HG02970 (cell line): ENCODE results near the gene SEPTIN5.
"Not testable (repeated sequence)": the region's sequence is repeated elsewhere in the genome, so short reads cannot be mapped to it uniquely, and the experiment has no call there.

ENCODE experiments used
- ATAC-seq: cut with Tn5 transposase; IDR thresholded peaks from one replicate; pipeline ENCODE4 v1.9.1; 2021; ENCODE audit warnings: mild to moderate bottlenecking, moderate library complexity, moderate number of reproducible peaks; ENCODE audit not compliant: unreplicated experiment, low FRiP score

SEPTIN5 gene

DNA sequence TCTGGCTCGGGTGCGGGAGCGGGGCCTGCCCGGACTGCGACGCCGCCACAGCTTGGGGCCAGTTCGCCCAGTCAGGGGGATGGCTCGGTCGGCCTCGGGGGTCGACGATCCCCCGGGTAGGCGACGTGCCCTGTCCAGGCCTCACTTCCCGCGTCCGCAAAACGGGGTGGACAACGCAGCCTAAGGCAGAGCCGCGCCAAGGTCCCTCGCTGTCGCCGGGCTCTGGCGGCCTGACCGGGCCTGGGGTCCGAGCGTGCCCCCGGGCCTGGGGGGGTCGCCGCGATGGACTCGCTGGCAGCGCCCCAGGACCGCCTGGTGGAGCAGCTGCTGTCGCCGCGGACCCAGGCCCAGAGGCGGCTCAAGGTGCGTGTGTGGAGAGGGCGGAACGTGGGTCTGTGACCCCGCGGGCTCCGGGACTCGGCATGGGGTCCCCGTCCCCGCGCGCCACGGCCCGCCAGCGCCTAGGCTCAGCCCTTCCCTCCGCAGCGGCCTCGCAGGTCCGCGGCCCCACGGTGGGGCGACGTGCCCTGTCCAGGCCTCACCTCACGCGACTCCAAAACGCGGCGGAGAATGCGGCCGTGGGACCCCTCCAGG lies 4.2 kb downstream of the SEPTIN5 start:
- ATAC-seq = no peak

DNA sequence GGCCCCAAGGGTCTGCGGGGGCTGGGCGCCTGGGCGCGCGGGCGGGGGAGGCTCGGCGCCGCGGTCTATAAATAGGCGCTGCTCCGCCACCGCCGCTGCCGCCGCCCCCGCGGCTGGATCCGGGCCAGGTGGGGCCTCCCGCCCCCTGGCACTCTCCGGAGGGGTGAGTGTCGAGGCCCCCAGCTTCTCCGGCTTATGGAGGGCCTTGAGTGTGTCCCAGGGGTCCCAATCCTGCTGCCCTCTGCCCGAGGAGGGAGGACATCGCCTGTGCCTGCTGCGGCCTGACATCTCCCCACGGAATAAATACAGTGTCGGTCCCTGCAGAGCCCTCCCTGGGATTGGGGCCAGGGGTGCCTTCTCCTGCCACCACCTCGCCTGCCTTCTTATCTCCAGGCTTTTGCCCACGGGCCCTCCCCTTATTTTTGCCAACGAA lies 4.8 kb downstream of the SEPTIN5 start:
- ATAC-seq = no peak

DNA sequence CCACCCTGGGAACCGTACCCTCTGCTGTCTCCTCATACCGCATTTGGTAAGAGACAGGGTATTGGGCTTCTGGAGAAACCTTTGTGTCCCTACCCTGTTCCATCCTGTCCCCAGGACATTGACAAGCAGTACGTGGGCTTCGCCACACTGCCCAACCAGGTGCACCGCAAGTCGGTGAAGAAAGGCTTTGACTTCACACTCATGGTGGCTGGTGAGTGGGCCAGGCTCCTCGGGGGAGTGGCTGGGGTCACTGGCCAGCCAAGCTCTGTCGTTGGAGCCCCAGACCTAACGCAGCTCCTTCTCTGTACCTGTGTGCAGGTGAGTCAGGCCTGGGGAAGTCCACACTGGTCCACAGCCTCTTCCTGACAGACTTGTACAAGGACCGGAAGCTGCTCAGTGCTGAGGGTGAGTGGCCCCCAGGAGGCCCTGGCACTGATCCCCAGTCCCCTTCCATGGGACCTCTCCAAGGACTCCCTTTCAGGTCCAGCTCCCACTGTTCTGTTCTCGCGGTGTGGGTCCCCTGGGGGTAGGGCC lies 5.3 kb downstream of the SEPTIN5 start:
- no peak for ATAC-seq

DNA sequence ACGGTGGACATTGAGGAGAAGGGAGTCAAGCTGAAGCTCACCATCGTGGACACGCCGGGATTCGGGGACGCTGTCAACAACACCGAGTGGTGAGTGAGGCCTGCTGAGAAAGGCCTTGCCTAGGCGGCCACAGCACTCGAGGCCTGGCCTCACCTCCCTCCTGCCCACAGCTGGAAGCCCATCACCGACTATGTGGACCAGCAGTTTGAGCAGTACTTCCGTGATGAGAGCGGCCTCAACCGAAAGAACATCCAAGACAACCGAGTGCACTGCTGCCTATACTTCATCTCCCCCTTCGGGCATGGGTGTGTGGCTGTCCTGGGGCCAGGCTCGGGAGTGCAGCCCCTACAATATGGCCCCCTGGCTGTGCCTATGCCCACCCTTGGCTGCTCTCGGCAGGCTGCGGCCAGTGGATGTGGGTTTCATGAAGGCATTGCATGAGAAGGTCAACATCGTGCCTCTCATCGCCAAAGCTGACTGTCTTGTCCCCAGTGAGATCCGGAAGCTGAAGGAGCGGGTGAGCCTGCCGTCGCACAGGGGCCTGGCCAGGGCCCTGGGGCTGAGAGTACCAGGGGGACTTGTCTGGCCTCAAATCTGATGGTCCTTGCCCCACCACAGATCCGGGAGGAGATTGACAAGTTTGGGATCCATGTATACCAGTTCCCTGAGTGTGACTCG lies 6.0 kb downstream of the SEPTIN5 start:
- no peak for ATAC-seq

DNA sequence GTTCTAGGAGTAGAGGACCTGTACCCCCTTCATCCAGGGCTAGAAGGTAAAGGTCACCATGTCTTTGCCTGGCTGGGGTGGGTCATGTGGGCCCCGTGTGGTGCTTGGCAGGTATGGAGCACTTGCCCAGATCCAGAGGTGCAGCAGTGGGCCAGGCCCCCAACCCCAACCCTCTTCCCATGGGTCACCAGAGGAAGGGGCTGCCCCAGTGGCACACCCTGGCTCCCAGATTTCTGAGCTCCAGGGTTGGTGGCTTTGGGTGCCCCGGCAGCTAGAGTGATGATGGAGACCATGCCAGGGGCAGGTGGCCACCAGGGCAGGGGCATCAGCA lies 6.7 kb downstream of the SEPTIN5 start:
- no peak for ATAC-seq

DNA sequence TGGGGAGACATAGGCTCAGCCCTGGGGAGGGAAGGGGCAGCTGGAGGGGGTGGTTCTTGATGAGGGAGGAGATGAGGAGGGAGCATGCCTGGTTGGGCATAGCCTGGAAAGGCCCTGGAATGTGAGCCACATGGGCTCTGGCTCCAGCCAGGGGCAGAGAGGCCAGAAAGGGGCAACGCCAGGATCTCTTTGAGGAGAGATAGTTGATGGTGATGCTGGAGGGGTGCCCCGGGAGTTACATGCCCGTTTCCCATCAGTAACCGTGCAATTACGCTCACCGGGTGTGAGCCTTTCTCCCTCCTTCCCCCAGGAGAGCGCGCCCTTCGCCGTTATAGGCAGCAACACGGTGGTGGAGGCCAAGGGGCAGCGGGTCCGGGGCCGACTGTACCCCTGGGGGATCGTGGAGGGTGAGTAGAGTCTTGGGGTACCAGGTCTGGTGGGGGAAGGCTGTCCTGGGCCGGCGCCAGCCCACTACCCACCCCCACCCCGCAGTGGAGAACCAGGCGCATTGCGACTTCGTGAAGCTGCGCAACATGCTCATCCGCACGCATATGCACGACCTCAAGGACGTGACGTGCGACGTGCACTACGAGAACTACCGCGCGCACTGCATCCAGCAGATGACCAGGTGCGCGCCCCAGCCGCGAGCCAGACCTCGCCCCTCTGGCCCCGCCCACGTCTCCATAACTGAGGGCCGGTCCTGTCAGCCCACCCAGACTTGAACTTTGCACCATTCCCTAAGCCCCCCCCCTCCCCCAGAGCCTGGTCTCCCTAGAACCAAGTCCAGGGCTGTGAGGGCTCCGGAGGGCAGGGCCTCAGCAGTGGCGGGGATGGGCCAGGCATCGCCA lies 7.3 kb downstream of the SEPTIN5 start:
- no peak for ATAC-seq

DNA sequence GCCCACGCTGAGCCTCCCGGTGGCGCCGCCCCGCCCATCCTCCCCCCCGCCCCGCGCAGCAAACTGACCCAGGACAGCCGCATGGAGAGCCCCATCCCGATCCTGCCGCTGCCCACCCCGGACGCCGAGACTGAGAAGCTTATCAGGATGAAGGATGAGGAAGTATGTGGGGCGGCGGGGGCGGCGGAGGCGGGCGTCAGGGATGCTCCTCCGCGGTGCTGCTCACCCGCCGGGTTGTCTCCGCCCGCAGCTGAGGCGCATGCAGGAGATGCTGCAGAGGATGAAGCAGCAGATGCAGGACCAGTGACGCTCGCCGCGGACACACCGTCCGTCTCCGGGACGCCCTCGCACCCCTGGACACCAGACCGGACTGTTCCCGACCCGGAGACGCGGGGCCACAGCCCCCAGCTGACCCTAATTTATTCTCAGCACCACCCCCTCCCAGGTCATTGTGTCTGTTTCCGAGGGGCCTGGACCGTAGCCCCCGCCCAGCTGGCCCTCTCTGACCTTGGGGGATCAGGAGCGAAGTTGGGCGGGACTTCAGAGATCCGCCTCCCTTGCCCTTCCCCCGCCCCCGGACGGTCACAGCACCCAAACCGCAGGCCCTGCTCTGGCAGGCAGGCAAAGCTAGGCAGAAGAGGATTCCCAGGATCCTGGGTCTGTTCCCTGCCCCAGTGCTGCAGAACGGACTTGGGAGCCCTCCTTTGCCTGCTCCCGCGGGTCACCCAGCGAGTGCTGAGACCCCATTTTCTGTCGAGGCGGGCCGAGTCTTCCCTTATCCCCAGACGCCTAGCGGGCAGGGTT lies 8.1 kb downstream of the SEPTIN5 start:
- ATAC-seq = no peak

DNA sequence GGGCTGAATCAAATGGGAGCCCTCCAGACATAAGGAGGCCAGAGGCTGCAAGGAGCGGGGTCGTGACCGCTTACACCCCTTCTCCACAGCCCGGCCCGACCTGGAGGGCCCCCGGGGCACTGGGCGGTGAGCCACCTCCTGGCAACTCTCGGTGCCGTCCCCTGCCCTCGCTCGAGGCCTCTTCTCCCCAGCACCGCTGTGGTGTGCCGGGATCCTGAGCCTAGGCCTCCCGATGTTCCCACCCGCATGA lies 8.6 kb downstream of the SEPTIN5 start:
- no peak for ATAC-seq

DNA sequence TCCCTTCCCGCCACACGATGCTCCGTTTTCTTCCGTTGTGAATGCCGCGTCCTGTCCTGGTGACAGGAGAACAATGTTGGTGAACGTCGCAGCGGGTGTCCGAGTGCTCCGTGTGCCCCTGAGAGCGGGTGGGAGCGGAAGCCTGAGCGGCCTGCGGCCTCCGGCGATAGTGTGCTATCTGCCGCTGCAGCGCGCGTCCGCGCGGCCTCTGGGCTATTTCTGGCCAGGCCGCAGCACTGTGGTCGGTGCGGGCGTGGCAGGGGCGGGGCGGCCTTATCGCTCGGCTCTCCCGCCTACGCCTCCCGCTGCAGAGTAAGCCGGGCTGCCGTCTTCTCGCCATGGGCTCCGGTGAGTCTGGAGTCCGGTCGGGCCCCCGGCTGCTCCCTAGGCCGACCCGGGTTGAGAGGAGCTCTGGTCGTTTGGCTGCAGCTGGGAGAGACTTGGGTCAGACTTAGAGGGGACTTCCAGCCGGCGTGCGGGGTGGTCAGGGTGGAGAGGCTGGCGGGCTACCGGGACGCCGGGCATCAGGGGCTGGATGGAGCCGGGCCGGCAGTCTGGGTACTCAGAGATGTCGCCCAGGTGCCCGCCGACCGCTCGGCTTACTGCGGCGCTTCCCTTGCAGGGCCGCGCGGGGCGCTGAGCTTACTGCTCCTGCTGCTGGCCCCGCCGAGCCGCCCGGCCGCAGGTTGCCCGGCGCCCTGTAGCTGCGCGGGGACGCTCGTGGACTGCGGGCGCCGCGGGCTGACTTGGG lies 9.1 kb downstream of the SEPTIN5 start, which contains the start of gene GP1BB:
Gene GP1BB (plus strand): TSS at position 308 of the 751 bp plus-strand sequence. CDS start 31 bp downstream, at position 339.
- no peak for ATAC-seq

DNA sequence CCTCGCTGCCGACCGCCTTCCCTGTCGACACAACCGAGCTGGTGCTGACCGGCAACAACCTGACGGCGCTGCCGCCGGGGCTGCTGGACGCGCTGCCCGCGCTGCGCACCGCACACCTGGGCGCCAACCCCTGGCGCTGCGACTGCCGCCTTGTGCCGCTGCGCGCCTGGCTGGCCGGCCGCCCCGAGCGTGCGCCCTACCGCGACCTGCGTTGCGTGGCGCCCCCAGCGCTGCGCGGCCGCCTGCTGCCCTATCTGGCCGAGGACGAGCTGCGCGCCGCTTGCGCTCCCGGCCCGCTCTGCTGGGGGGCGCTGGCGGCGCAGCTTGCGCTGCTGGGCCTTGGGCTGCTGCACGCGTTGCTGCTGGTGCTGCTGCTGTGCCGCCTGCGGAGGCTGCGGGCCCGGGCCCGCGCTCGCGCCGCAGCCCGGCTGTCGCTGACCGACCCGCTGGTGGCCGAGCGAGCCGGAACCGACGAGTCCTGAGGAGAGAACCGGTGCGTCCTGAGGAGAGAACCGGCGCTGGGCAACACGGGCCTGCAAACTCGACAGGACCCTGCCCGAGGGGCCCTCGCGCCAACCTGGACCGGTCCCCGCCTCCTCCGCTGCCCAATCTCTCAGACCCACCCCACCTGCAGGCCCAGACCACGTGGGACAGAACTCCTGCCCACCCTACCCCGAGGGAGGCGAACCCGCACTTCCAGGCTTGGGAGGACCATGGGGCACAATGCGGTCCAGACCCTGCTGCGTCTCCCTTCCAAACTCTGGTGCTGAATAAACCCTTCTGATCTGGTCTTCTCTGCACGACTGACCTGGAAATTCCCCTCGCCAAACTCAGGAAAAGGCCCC lies 9.9 kb downstream of the SEPTIN5 start:
- no peak for ATAC-seq

DNA sequence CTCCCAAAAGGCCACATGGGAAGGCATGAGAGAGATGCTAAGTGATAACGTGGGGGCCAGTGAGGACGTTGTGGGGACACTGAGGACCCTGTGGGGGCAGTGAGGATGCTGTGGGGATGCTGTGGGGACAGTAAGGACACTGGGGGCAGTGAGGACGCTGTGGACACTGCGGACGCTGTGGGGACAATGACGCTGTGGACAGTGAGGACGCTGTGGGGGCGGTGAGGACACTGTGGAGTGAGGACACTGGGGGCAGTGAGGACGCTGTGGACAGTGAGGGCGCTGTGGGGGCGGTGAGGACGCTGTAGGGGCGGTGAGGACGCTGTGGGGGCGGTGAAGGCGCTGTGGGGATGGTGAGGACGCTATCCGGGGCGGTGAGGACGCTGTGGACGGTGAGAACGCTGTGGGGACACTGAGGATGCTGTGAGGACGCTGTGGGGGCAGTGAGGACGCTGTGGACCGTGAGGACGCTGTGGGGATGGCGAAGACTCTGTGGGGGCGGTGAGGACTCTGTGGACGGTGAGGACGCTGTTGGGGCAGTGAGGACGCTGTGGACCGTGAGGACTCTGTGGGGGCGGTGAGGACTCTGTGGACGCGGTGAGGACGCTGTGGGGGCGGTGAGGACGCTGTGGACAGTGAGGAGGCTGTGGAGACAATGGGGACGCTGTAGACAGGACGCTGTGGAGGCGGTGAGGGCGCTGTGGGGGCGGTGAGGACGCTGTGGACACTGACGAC lies 10.8 kb downstream of the SEPTIN5 start:
- no peak for ATAC-seq

DNA sequence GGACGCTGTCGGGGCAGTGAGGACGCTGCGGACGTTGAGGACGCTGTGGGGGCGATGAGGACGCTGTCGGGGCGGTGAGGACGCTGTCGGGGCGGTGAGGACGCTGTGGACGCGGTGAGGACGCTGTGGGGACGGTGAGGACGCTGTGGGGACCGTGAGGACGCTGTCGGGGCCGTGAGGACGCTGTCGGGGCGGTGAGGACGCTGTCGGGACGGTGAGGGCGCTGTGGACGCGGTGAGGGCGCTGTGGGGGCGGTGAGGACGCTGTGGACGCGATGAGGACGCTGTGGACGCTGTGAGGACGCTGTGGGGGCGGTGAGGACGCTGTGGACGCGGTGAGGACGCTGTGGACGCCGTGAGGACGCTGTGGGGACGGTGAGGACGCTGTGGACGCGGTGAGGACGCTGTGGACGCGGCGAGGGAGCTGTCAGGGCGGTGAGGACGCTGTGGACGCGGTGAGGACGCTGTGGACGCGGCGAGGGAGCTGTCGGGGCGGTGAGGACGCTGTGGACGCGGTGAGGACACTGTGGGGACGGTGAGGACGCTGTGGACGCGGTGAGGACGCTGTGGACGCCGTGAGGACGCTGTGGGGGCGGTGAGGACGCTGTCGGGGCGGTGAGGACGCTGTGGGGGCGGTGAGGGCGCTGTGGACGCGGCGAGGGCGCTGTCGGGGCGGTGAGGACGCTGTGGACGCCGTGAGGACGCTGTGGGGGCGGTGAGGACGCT lies 11.9 kb downstream of the SEPTIN5 start:
- not testable (repeated sequence) for ATAC-seq

DNA sequence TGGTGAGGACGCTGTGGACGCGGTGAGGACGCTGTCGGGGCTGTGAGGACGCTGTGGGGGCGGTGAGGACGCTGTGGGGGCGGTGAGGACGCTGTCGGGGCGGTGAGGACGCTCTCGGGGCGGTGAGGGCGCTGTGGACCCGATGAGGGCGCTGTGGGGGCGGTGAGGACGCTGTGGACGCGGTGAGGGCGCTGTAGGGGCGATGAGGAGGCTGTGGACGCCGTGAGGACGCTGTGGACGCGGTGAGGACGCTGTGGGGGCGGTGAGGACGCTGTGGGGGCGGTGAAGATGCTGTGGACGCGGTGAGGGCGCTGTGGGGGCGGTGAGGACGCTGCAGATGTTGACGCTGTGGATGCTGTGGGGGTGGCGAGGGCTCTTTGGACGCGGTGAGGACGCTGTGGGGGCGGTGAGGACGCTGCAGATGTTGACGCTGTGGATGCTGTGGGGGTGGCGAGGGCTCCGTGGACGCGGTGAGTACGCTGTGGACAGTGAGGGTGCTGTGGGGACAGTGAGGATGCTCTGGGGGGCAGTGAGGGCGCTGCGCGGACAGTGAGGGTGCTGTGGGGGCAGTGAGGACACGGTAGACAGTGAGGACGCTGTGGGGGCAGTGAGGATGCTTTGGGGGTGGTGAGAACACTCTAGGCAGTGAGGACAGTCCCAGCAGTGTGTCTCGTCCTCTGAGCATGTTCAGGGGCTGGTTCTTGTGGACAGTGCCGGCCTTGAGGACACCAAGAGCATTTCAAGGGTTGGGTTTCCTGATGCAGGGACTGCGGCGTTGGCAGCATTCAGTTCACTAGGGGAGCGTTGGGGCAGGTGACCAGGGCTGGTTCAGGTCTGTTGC lies 13.2 kb downstream of the SEPTIN5 start:
- ATAC-seq = no peak

DNA sequence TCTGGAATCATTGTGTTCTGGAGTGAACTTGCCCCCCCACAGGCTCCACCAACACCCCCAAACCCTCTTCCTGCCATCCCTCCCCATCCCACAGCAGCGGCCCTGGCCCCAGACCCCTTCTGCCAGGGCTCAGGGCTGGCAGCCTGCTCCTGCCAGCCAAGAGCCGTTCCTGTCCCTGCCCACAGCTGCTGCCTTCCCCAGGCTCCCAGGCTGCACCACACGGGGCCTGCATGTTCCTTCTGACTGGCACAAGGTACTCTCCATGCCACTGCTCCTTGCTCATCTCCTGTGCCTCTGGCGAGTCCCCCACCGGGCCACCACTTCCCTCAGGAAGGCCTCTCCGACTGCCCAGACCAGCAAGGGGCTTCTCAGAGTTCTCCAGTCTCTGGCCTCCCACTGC lies 14.0 kb downstream of the SEPTIN5 start:
- ATAC-seq = no peak

DNA sequence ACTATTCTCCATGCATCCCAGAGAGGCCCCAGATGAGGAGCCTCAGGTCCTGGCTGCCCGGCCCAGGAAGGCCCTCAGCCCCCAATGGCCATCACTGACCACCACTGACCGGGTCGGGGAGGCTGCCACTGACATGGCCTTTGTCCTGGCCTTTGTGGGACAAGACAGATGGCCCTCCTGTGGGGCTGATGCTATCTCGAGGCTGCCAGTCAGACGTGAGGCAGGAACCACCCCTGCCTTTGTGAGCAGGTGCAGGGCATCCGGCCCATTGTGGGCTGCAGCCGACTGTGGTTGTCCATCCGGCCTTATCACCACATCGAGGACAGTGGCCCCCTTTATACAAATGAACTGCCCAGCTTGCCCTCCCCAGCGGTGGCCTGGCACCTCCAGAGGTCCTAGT lies 14.5 kb downstream of the SEPTIN5 start:
- ATAC-seq = no peak

DNA sequence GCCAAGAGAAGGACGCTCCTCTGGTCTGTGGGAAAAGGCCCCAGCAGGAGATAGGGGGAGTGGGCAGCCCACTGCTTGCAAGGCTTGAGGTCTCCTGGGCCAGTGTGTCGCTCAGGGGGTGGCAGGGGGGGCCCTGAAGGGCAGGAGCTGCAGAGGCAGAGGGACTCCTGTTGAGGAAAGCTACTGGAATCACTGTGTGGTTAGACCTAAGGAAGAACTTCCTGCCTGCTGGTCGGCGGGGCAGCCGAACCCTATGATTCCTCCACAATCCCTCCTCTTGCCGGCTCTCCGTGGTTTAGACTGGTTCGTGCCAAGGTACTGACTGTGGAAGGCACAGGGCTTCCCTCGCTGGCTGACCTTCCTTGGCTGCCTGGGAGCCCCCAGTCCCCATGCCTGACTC lies 15.2 kb downstream of the SEPTIN5 start:
- ATAC-seq = no peak

DNA sequence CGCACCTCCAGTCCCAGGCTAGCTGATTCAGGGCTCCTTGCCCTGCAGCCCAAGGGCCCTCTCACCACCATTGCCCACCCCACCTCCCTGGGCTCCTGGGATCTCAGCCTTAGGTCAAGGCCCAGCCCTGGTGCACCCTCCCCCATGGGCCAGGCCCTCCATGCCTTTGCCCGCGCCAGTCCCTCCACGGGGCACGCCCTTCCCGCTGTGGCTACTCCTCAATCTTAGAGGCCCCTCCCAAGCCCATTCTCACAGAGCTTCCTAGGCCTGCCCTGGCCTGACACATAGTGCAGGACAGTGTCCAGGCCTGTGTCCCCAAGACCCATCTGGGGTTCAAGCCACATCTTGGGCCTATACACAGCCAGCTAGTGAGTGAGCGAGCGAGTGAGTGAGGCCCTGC lies 15.9 kb downstream of the SEPTIN5 start:
- ATAC-seq = no peak
